DMS 273 treated with DMSO at 0.1 percent for 48 hours (cell line): ENCODE measurements around the gene MYADM.
"Not testable (repeated sequence)": the region's sequence is repeated elsewhere in the genome, so short reads cannot be mapped to it uniquely, and the experiment has no call there.

Experiments
- DNase-seq: peaks from one replicate; lab custom pipeline; 2025; lab: John Stamatoyannopoulos, UW

MYADM gene

GRCh38 chr19:53868892-53869804 is 1.5 kb downstream of the MYADM start:
- no peak for DNase-seq

- DNase-seq, result not testable (repeated sequence)
Observed at GRCh38 chr19:53869805-53870484, 2.3 kb downstream of the MYADM start.

GRCh38 chr19:53870485-53870844 is 2.8 kb downstream of the MYADM start:
- no peak for DNase-seq

GRCh38 chr19:53871454-53871853 is 3.8 kb downstream of the MYADM start:
- no peak for DNase-seq

- no peak for DNase-seq
Observed at GRCh38 chr19:53872762-53873161, 5.1 kb downstream of the MYADM start.

- DNase-seq, result no peak
Observed at GRCh38 chr19:53873773-53874605, 6.3 kb downstream of the MYADM start.

GRCh38 chr19:53874606-53874990 is 6.9 kb downstream of the MYADM start:
- no peak for DNase-seq

- DNase-seq, result no peak
Observed at GRCh38 chr19:53875602-53876325, 8.1 kb downstream of the MYADM start.

- no peak for DNase-seq
Observed at GRCh38 chr19:53876651-53877224, 9.1 kb downstream of the MYADM start.

GRCh38 chr19:53877361-53877766 is 9.7 kb downstream of the MYADM start:
- no peak for DNase-seq

GRCh38 chr19:53878776-53879139 is 11.1 kb downstream of the MYADM start:
- no peak for DNase-seq

- peak; percentile 33 for DNase-seq
Observed at GRCh38 chr19:53879140-53880081, 11.7 kb downstream of the MYADM start.

GRCh38 chr19:53880711-53881481 is 13.2 kb downstream of the MYADM start:
- no peak for DNase-seq

- DNase-seq, result no peak
Observed at GRCh38 chr19:53881482-53882390, 14.1 kb downstream of the MYADM start, which contains the start of gene PRKCG. Gene PRKCG (plus strand): TSS chr19:53882197. CDS start chr19:53882495, 298 bp downstream.

GRCh38 chr19:53882391-53883050 is 14.8 kb downstream of the MYADM start:
- DNase-seq, result no peak

GRCh38 chr19:53883231-53883661 is 15.6 kb downstream of the MYADM start:
- DNase-seq, result no peak

- no peak for DNase-seq
Observed at GRCh38 chr19:53883741-53884140, 16.1 kb downstream of the MYADM start.

- no peak for DNase-seq
Observed at GRCh38 chr19:53884256-53884655, 16.6 kb downstream of the MYADM start.
